ENCODE results near the gene CD72.

DNA sequence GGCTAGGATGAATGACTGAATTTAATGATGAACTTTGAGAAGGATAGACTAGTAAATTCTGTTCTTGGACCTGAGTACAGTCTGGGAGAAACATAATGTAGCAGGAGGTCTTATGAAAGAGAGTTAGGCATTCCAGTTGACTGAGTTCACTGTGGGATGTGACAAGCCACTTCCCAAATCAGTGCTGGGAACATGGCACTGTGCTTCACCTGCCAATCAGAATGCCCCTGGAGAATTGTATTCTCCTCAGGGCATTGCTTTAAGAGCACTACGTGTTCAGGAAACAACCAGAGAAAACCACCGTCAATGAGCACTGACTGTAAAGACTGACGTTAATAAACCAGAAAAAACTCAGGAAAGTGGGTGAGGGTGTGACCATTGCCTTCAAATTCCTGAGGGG is 41.1 kb upstream of the CD72 start:
- TF ChIP-seq, protein P1, sequence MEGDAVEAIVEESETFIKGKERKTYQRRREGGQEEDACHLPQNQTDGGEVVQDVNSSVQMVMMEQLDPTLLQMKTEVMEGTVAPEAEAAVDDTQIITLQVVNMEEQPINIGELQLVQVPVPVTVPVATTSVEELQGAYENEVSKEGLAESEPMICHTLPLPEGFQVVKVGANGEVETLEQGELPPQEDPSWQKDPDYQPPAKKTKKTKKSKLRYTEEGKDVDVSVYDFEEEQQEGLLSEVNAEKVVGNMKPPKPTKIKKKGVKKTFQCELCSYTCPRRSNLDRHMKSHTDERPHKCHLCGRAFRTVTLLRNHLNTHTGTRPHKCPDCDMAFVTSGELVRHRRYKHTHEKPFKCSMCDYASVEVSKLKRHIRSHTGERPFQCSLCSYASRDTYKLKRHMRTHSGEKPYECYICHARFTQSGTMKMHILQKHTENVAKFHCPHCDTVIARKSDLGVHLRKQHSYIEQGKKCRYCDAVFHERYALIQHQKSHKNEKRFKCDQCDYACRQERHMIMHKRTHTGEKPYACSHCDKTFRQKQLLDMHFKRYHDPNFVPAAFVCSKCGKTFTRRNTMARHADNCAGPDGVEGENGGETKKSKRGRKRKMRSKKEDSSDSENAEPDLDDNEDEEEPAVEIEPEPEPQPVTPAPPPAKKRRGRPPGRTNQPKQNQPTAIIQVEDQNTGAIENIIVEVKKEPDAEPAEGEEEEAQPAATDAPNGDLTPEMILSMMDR (conservative IDR thresholded peaks at IDR 0.05; ENCODE audit: low read length), result no peak
- TF ChIP-seq EZH2phosphoT487 (IDR thresholded peaks at IDR 0.05; ENCODE audit: borderline replicate concordance, low read depth, low read length), result no peak
